Left lung (tissue), 10 donors: Measurements from ENCODE around the gene KIF12. TPM values are rescaled to one million over a fixed set of nuclear protein-coding genes. Genes with fewer than 3 reads are reported as not detected.
A peak's percentile ranks its signal among the peaks of the same experiment; 100 is the strongest.

Source experiments
- ATAC-seq: fragments of 200-7000 bp; cut with Tn5 transposase; one replicate; pipeline ENCODE4 v1.9.1; 2020; ENCODE audit warnings: moderate library complexity
- DNase-seq, 4 donors: peaks; one replicate each; pipeline ENCODE4 v3.0.0-alpha.2; 2013 to 2020
- H3K27ac ChIP-seq, 2 donors: fragments of 200-600 bp; sonication (generic) in 1 of 2; one replicate each; pipeline versions ENCODE4 v1.5.0 to v1.8.0; 2020 to 2021
- H3K27me3 ChIP-seq, 2 donors: fragments of 200-600 bp; sonication (generic) in 1 of 2; one replicate each; pipeline versions ENCODE4 v1.5.0 to v1.8.0; 2020 to 2021
- H3K36me3 ChIP-seq, 2 donors: fragments of 200-600 bp; sonication (generic) in 1 of 2; one replicate each; pipeline versions ENCODE4 v1.5.0 to v1.8.0; 2020 to 2021
- H3K4me1 ChIP-seq, 2 donors: fragments of 200-600 bp; one replicate each; pipeline ENCODE4 v1.8.0; 2021
- H3K4me3 ChIP-seq, 2 donors: fragments of 200-600 bp; sonication (generic) in 1 of 2; one replicate each; pipeline versions ENCODE4 v1.5.0 to v1.8.0; 2020 to 2021; ENCODE audit warnings: mild to moderate bottlenecking in 1 of 2
- H3K9me3 ChIP-seq, 2 donors: fragments of 200-600 bp; sonication (generic) in 1 of 2; one replicate each; pipeline versions ENCODE4 v1.5.0 to v1.8.0; 2020 to 2021
- CTCF ChIP-seq, 2 donors: fragments of 200-600 bp; sonication (generic) in 1 of 2; IDR thresholded peaks; one replicate each; pipeline versions ENCODE4 v1.5.0 to v1.8.0; 2021; ENCODE audit warnings: antibody characterized with exemption in 2 of 2
- intact Hi-C, 2 donors: fragments of 100-400 bp; cut with DNase I; formaldehyde crosslinking; loops; one replicate each; pipeline versions ENCODE4 v1.11.2 to v1.14.2; 2022
- polyA plus RNA-seq, 6 donors: library from polyadenylated mRNA; unstranded; fragments of 120-200 nt; gene quantifications; one replicate each; pipeline ENCODE4 v1.2.1, GENCODE V29; 2013; ENCODE audit not compliant: insufficient read length in 6 of 6
- total RNA-seq, 2 donors: library from RNA; stranded (reverse); fragmentation: NEBNext Ultra II Directional; extraction: Animal tissue kit (Norgen Biotek cat#: 25700); gene quantifications; one replicate each; pipeline ENCODE4 v1.2.1, GENCODE V29; 2021
- donor health status: DM: no; HTN: yes; CAD: no.
- donor health status: DM: no; HTN: no; CAD: no.

The KIF12 gene
- total and polyA plus RNA-seq, 8 donors: 2.4 to 54.7 (median 43.3) TPM

- DNase-seq (no peak), ATAC-seq (no peak)
- Histone ChIP-seq H3K27me3 (peaks cover 0 to 55% of the 10 kb centered on the region in 2 donors), H3K4me3 (no peak overlapping the region), H3K36me3 (no peaks in the 10 kb centered on the region), H3K27ac (no peak overlapping the region), H3K9me3 (peaks cover 0 to 3% of the 10 kb centered on the region in 2 donors), H3K4me1 (peaks cover 0 to 9% of the 10 kb centered on the region in 2 donors)
- intact Hi-C loops: no loop called here
- TF ChIP-seq CTCF (IDR thresholded peaks at IDR 0.05): no peak
These were observed 1.4 kb upstream of the KIF12 start for GRCh38 chr9:114100536-114100935.

- no peak overlapping the region for H3K27ac ChIP-seq
- no peak for TF ChIP-seq CTCF (IDR thresholded peaks at IDR 0.05)
- ATAC-seq (no peak), DNase-seq (no peak)
- no peak overlapping the region for H3K4me3 ChIP-seq
- intact Hi-C loops: no loop called here
- no peaks in the 10 kb centered on the region for H3K36me3 ChIP-seq
- peaks cover 0 to 9% of the 10 kb centered on the region in 2 donors for H3K4me1 ChIP-seq
- H3K9me3 ChIP-seq: peaks cover 0 to 3% of the 10 kb centered on the region in 2 donors
- H3K27me3 ChIP-seq: peaks cover 0 to 55% of the 10 kb centered on the region in 2 donors
These were observed 678 bp upstream of the KIF12 start for GRCh38 chr9:114099669-114100270.

GRCh38 chr9:114098021-114098935, 814 bp downstream of the KIF12 start:
- peaks cover 0 to 3% of the 10 kb centered on the region in 2 donors for H3K9me3 ChIP-seq
- H3K27ac ChIP-seq: no peak overlapping the region
- DNase-seq (peak; percentile 23 to 88 (median 72)), ATAC-seq (peak; percentile 95)
- H3K36me3 ChIP-seq: no peaks in the 10 kb centered on the region
- H3K4me3 ChIP-seq: peak overlapping the region; percentile 41 to 44
- no peak for TF ChIP-seq CTCF (IDR thresholded peaks at IDR 0.05)
- intact Hi-C loops: no loop called here
- peaks cover 0 to 9% of the 10 kb centered on the region in 2 donors for H3K4me1 ChIP-seq
- H3K27me3 ChIP-seq: peaks cover 0 to 50% of the 10 kb centered on the region in 2 donors

GRCh38 chr9:114097613-114098020, 1.5 kb downstream of the KIF12 start:
- H3K27ac ChIP-seq: no peak overlapping the region
- H3K4me1 ChIP-seq: peaks cover 0 to 9% of the 10 kb centered on the region in 2 donors
- no peak for TF ChIP-seq CTCF (IDR thresholded peaks at IDR 0.05)
- intact Hi-C loops: no loop called here
- peak overlapping the region; percentile 41 to 44 for H3K4me3 ChIP-seq
- DNase-seq (no peak), ATAC-seq (no peak)
- no peaks in the 10 kb centered on the region for H3K36me3 ChIP-seq
- peaks cover 0 to 45% of the 10 kb centered on the region in 2 donors for H3K27me3 ChIP-seq
- H3K9me3 ChIP-seq: peaks cover 0 to 3% of the 10 kb centered on the region in 2 donors
